GM19351 (cell line): Measurements from ENCODE around the gene KMT2C.
"Not testable (repeated sequence)": the region's sequence is repeated elsewhere in the genome, so short reads cannot be mapped to it uniquely, and the experiment has no call there.

Experiments used
- ATAC-seq: cut with Tn5 transposase; IDR thresholded peaks from one replicate; pipeline ENCODE4 v1.9.1; 2021; ENCODE audit warnings: mild to moderate bottlenecking, moderate library complexity; ENCODE audit not compliant: unreplicated experiment

The KMT2C gene

GRCh38 chr7:152435384-152436110 lies at the start of gene KMT2C:
TSS of gene KMT2C (minus strand) at chr7:152436003. CDS start at chr7:152435786, 217 bp downstream.
- peak; percentile 16 for ATAC-seq

- ATAC-seq, result no peak
Measured at GRCh38 chr7:152481082-152481481, 45.3 kb upstream of the KMT2C start.

DNA sequence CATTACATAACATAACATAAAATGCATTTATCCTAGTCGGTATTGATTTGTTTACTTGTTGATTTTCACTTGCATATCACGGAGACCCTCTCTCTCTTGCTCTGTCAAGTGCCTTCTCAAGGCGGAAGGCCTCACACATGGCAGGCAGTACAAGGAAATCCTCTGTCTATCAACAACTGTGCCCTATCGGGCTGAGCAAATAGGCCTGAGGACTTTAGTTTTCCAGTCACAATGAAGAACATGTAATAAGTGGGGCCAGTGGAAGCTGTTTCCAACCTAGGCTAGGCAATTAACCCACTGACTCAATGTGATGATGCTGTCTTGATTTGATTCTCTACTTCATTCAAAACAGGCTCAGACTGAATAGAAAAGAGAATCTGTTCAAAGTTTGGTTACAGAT lies 44.9 kb upstream of the KMT2C start:
- no peak for ATAC-seq

GRCh38 chr7:152479595-152479994 lies 43.8 kb upstream of the KMT2C start:
- no peak for ATAC-seq

DNA sequence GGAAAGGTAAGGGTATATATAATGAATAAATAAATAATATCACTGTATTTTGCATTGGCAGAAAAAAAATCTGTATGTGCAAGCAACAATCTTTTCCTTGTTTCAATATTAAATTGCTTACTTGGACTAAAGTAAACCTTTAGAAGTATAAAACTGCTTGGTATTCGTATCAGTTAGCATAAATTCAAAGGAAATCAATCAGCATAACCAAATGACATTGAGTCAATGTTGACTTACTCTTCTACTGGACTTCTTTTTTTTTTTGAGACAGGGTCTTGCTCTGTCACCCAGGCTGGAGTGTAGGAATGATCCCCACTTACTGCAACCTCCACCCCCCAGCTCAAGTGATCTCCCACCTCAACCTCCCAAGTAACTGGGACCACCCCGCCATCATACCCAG lies 42.3 kb upstream of the KMT2C start:
- no peak for ATAC-seq

DNA sequence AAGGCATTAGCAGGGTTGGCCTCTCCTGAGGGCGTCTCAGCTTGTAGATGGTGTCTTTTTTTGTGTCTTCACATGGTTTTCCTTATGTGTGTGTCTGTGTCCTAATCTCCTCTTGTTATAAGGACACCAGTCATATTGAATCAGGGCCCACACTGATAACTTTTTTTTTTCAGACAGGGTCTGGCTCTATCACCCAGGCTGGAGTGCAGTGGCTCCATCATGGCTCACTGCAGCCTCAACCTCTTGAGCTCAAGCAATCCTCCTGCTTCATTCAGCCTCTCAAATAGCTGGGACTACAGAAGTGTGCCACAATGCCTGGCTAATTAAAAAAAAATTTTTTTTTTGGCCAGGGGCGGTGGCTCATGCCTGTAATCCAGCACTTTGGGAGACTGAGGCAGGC lies 41.3 kb upstream of the KMT2C start:
- ATAC-seq, result no peak

DNA sequence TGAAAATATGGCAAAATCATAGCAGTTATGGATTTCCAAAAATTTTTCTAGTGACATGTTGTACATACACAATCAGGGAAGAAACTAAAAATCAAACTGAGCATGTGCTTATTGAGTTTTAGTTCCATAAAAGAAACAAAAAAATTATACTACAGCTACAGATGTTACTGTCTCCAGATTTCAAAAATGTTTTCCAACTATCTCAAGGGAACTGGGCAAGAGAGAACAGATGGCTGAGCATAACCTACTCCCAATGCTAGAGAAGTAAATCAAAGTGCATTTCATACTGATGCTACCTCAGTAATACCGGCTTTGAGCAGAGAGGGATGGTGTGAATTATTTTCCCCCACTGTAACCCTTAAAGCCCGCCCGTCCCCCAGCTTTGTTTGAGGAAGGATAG lies 40.7 kb upstream of the KMT2C start:
- ATAC-seq, result no peak

GRCh38 chr7:152471023-152471620 lies 35.3 kb upstream of the KMT2C start:
- not testable (repeated sequence) for ATAC-seq

GRCh38 chr7:152470251-152471022 lies 34.6 kb upstream of the KMT2C start:
- ATAC-seq, result not testable (repeated sequence)

DNA sequence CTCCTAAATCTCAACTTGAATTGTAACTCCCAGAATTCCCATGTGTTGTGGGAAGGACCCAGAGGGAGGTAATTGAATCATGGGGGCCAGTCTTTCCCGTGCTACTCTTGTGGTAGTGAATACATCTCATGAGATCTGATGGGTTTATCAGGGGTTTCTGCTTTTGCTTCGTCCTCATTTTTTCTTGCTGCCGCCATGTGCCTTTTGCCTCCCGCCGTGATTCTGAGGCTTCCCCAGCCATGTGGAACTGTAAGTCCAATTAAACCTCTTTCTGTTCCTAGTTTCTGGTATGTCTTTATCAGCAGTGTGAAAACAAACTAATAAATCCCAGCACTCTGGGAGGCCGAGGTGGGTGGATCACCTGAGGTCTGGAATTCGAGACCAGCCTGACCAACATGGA lies 33.8 kb upstream of the KMT2C start:
- not testable (repeated sequence) for ATAC-seq

- ATAC-seq, result no peak
Measured at GRCh38 chr7:152467225-152467624, 31.4 kb upstream of the KMT2C start.

DNA sequence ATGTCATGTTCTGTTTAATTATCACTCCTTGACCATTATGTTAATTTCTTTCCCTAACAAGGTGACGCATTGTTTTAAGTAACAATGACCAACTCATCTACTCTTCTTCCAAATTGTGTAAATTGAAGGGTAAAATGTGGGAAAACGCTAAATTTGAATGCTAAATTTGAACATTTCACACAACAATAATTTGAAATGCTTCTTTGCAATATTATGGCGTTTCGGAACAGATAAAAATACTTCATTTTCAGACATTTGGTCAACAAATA lies 29.2 kb upstream of the KMT2C start:
- ATAC-seq, result no peak

DNA sequence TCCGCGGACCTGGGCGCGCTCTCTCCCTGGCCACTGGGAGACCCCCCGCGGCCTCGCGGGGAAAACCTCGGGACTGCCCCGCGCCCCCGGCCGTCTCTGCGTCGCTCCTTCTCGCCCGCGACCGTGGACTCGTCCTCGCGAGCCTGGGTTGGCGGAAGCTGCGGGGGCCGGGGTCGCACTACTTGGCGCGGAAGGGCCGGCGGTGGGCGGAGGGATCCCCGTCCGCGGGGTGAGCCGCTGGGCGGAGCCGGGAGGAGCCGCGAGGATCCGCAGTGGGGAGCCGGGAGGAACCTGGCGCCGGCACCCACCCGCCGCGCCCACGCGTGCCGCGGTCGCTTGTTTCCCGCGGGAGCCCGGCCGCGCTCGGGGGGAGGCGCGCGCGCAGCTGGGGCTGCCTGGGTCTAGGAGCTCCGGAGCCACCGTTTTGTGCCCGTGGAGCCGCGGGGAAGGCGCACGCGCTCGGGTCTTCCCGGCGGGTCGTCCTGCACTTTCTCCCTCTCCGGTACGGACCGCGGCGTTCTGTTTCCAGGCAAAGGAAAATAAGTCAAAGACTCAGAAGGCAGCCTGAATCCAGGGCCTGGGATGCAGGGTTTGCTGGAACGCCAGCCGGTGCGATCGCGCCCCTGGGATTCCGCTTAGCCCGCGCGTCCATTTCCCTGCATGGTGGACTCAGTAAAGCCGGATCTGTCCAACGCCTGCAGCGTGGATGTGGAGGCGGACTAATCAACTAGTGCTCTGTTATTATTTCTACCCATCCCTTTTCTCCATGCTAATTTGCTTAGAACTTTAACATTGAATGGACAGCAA lies 28.7 kb upstream of the KMT2C start:
- peak; percentile 28 for ATAC-seq

- peak; percentile 83 for ATAC-seq
Measured at GRCh38 chr7:152463709-152464311, 28.0 kb upstream of the KMT2C start.

GRCh38 chr7:152462995-152463708 lies 27.3 kb upstream of the KMT2C start:
- ATAC-seq, result peak; percentile 12

GRCh38 chr7:152459724-152460251 lies 24.0 kb upstream of the KMT2C start:
- ATAC-seq, result no peak

DNA sequence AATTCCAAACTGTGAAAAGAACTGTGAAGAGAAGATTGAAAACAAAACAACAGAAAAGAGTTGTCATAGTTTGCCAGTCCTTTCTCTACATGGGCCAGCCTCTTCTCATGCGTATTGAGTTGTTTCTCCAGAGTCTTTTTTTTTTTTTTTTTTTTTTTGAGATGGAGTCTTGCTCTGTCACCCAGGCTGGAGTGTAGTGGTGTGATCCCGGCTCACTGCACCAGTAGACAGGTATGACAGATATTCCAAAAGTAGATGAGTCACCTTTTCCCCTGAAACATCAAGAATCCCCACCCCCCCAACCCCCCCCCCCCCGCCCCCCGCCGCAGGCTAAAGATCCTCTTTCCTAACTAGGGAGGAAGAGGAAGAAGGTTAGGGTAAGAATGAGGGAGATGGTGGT lies 15.6 kb upstream of the KMT2C start:
- no peak for ATAC-seq

DNA sequence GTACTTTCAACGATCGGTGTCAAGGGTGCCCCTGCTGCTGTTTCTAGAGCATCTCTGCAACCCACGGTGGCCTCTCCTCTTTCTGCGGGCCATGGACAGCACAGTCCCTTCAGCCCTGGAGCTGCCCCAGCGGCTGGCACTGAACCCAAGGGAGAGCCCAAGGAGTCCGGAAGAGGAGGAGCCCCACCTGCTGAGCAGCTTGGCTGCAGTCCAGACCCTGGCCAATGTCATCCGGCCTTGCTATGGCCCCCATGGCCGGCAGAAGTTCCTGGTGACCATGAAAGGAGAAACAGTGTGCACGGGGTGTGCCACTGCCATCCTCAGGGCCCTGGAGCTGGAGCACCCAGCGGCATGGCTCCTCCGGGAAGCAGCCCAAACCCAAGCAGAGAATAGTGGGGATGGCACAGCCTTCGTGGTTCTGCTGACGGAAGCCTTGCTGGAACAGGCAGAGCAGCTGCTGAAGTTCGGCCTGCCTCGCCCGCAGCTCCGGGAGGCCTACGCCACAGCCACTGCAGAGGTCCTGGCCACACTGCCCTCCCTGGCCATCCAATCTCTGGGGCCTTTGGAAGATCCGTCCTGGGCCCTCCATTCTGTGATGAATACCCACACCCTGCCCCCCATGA lies 9.7 kb upstream of the KMT2C start:
- not testable (repeated sequence) for ATAC-seq

DNA sequence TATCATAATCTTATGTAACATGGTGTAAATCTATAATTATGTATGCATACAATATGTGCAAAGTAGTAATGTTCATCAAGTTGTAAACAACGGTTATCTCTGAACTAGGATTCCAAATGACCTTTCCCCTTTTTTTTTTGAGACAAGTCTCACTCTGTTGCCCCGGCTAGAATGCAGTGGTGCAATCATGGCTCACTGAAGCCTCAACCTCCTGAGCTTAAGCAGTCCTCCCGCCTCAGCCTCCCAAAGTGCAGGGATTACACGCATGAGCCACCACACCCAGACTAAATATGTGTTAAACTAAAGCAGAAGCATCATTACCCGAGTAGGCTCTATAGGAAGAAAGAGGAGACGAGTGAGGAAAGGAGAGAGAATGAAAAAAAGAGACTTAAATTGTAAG lies 7.8 kb upstream of the KMT2C start:
- no peak for ATAC-seq
